Panc1 (cell line): Measurements from ENCODE around the gene CCDC15.

ENCODE experiments used
- POLR2AphosphoS5 ChIP-seq: IDR thresholded peaks from 2 replicates; pipeline ENCODE4 v1.6.1; 2012; ENCODE audit warnings: mild to moderate bottlenecking, low read depth, low read length, moderate library complexity
- SIN3A ChIP-seq: IDR thresholded peaks from 2 replicates; pipeline ENCODE4 v1.6.1; 2012; ENCODE audit warnings: low read depth, mild to moderate bottlenecking, low read length, moderate library complexity, borderline replicate concordance; ENCODE audit not compliant: insufficient read depth
- TF ChIP-seq, protein P1 (sequence below): fragments of 450-650 bp; IDR thresholded peaks from 2 replicates; pipeline ENCODE4 v1.5.1; 2017; ENCODE audit warnings: mild to moderate bottlenecking
- TF ChIP-seq, protein P2 (sequence below), 2 experiments: IDR thresholded peaks; 2 replicates each; pipeline ENCODE4 v1.6.1; 2011 to 2012; ENCODE audit warnings: low read depth in 2 of 2, control low read depth in 1 of 2, low read length in 1 of 2, mild to moderate bottlenecking in 1 of 2, moderate library complexity in 1 of 2; ENCODE audit not compliant: insufficient read depth in 1 of 2

DNA sequence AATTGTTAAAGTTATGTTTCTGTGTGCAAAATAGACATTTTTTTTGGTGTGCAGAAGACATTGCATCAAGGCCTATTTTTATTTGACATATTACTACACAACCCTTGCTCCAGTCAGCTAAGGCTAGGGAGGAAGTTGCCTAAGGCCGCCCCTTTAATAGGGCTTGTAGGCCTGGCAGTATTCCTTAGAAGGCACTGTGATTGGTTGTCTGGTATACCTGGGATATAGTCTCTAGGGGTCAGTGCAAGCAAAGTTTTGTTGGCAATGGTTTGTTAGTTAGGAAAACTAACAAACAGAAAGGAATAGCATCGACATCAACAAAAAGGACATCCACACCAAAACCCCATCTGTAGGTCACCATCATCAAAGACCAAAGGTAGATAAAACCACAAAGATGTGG, 16.9 kb downstream of the CCDC15 start:
- TF ChIP-seq, protein P1, sequence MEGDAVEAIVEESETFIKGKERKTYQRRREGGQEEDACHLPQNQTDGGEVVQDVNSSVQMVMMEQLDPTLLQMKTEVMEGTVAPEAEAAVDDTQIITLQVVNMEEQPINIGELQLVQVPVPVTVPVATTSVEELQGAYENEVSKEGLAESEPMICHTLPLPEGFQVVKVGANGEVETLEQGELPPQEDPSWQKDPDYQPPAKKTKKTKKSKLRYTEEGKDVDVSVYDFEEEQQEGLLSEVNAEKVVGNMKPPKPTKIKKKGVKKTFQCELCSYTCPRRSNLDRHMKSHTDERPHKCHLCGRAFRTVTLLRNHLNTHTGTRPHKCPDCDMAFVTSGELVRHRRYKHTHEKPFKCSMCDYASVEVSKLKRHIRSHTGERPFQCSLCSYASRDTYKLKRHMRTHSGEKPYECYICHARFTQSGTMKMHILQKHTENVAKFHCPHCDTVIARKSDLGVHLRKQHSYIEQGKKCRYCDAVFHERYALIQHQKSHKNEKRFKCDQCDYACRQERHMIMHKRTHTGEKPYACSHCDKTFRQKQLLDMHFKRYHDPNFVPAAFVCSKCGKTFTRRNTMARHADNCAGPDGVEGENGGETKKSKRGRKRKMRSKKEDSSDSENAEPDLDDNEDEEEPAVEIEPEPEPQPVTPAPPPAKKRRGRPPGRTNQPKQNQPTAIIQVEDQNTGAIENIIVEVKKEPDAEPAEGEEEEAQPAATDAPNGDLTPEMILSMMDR = peak; percentile 43
- no peak for TF ChIP-seq POLR2AphosphoS5
- TF ChIP-seq, protein P2, sequence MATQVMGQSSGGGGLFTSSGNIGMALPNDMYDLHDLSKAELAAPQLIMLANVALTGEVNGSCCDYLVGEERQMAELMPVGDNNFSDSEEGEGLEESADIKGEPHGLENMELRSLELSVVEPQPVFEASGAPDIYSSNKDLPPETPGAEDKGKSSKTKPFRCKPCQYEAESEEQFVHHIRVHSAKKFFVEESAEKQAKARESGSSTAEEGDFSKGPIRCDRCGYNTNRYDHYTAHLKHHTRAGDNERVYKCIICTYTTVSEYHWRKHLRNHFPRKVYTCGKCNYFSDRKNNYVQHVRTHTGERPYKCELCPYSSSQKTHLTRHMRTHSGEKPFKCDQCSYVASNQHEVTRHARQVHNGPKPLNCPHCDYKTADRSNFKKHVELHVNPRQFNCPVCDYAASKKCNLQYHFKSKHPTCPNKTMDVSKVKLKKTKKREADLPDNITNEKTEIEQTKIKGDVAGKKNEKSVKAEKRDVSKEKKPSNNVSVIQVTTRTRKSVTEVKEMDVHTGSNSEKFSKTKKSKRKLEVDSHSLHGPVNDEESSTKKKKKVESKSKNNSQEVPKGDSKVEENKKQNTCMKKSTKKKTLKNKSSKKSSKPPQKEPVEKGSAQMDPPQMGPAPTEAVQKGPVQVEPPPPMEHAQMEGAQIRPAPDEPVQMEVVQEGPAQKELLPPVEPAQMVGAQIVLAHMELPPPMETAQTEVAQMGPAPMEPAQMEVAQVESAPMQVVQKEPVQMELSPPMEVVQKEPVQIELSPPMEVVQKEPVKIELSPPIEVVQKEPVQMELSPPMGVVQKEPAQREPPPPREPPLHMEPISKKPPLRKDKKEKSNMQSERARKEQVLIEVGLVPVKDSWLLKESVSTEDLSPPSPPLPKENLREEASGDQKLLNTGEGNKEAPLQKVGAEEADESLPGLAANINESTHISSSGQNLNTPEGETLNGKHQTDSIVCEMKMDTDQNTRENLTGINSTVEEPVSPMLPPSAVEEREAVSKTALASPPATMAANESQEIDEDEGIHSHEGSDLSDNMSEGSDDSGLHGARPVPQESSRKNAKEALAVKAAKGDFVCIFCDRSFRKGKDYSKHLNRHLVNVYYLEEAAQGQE (IDR thresholded peaks at IDR 0.05; ENCODE audit: insufficient read depth in 1 of 2, low read depth in 2 of 2, low read length in 1 of 2) = no peak
- TF ChIP-seq SIN3A = no peak
